GM21447 (cell line): Measurements from ENCODE around the gene CDK5RAP3.
"Not testable (repeated sequence)": the region's sequence is repeated elsewhere in the genome, so short reads cannot be mapped to it uniquely, and the experiment has no call there.

ENCODE experiments used
- ATAC-seq: cut with Tn5 transposase; IDR thresholded peaks from one replicate; pipeline ENCODE4 v1.9.1; 2021; ENCODE audit not compliant: unreplicated experiment

CDK5RAP3 gene

DNA sequence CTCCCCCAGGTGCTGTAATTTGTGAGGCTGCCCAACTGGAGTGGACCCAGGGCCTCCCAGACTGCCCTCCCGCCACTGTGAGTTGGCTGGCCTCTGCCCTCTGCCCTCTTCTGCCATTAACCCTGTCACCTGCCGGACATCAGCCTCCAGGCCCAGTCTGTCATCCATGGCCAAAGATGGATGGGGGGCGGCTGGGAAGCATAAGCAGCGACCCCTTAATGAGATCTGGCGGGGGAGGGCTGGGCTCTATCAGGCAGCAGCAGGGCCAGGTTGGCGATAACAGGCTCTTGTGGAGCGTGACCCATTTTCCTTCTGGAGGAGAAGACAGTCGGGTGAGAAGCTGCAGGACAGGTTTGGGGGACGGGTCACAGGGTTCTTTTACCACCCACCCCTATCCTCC, 25.3 kb downstream of the CDK5RAP3 start:
- ATAC-seq, result no peak

DNA sequence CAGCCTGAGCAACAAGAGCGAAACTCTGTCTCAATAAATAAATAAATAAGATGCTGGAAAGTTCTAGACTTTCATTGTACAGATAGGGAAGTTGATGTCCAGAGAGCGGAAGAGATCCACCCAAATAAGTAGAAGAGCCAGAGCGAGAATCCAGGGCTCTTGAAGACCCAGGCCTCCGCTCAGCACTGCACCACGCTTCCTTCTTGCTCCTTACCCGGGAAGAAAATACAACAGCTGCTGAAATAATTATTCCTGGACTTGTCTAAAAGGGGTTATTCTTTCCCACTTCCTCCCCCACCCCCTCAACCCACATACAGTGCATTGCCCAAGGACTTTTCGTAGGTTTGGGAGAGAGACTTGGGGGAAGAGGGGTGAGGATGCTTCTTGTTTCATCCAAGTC, 26.7 kb downstream of the CDK5RAP3 start:
- no peak for ATAC-seq

DNA sequence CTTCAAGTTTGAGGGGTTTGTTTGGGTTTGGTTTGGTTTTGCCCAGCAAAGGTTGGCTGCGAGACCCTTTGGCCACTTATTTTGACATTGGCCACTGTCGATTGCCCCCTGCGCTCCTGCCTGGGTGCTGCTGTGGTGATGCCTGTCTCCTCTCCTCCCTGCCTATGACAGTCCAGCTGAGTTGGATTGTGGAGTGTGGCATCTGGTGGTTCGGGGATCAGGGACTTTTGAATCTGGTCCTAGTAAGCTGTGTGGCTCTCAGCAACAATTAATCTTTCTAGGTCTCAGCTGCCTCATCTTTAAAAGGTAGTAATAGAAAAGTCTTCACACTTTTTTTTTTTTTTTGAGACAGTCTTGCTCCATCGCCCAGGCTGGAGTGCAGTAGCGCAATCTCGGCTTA, 27.1 kb downstream of the CDK5RAP3 start:
- no peak for ATAC-seq

DNA sequence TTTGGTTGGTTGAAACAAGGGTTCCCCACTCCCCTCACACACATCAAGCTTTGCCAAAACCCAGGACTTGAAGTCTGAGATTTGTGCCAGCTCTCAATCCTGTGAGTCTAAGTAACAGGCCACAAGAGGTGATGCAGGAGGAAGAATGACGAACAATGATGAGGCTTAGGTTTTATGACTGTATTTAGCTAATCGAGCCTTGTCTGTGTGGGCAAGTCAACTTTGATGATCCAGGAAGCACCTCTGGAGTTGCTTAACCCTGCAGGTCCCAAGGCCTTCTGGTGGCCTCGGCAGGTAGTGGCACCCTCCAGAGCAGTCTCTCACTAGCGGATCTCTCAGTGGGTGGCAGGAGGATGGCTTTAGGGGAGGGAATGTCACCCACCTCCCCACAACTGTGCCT, 28.7 kb downstream of the CDK5RAP3 start:
- ATAC-seq, result no peak

DNA sequence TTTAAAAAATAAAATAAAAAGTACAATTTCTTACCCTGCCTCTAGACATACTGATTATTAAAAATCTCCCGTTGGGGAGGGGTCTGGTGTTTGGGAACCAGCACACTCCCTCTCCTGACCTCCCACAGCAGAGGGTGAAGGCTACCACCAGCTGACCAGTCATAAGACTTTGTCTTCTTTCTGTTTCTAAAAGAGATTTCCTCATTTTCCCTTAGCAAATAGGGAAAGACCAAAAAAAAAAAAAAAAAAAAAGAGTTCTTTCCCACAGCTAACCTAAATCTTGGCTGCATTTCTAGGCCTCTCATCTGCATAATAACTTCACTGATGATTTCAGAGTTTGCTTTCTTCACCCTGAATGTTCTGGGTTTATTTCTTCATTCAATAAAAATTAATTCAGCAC, 30.3 kb downstream of the CDK5RAP3 start:
- ATAC-seq, result no peak

DNA sequence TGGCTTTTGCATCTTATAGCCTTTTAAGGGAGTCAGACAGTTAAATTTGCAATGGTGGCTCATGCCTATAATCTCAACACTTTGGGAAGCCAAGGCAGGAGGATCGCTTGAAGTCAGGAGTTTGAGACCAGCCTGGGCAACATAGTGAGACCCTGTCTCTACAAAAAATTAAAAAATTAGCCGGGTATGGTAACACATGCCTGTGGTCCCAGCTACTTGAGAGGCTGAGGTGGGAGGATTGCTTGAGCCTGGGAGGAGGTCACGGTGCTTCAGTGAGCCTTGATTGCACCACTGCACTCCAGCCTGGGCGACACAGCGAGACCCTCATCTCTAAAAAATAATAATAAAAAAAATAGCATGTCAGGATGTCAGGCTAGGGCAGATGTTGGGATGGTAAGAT, 30.7 kb downstream of the CDK5RAP3 start:
- ATAC-seq, result not testable (repeated sequence)

DNA sequence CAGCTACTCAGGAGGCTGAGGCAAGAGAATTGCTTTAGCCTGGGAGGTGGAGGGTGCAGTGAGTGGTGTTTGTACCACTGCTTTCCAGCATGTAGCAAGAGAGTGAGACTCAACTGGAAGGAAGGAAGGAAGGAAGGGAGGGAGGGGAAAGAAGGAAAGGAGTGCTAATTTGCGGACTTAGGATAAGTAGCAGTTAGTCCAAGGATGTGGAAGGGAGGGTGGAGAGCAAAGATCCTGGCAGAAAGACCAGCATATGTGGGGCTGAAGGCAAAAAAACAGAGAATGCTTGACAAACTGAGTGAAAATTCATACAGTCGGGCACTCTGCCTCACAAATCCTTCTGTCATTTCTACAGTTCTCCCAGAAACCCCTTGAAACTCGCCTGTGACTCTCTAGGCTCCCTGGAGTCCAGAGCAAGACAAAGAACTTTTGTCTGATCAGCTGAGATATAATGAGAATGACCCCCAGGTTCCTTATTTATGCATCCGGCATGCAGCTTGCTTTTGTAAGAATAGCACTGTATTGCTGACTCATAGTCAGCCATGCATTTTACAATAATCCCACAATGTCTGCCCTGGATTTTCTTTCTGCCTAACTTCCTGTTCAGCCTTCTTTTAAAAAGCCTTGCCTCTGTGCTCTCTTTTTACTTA, 31.5 kb downstream of the CDK5RAP3 start:
- ATAC-seq, result peak; percentile 48

DNA sequence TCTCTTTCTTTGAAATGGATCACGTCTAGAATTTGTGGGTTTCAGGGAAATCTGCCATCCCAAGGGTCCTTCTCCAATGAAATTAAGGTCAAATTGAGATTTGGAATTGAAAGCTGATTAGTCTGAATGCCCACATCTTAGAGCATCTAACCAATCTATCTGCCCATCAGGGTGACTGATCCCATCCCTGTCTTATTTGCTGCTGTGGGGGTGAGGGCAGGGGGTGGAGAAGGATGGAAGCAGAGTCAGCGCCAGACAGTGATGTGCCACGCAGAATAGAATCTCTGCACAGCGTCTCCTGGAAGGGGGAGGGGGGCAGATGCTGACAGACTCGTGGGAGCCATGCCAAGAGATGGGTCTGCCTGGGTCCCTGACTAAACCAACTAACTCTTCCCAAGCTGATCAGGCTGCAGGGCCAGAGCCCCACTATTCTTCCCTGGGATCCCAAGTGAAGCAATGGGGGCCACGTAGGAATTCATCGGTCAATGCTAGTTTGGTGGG, 32.1 kb downstream of the CDK5RAP3 start:
- no peak for ATAC-seq

DNA sequence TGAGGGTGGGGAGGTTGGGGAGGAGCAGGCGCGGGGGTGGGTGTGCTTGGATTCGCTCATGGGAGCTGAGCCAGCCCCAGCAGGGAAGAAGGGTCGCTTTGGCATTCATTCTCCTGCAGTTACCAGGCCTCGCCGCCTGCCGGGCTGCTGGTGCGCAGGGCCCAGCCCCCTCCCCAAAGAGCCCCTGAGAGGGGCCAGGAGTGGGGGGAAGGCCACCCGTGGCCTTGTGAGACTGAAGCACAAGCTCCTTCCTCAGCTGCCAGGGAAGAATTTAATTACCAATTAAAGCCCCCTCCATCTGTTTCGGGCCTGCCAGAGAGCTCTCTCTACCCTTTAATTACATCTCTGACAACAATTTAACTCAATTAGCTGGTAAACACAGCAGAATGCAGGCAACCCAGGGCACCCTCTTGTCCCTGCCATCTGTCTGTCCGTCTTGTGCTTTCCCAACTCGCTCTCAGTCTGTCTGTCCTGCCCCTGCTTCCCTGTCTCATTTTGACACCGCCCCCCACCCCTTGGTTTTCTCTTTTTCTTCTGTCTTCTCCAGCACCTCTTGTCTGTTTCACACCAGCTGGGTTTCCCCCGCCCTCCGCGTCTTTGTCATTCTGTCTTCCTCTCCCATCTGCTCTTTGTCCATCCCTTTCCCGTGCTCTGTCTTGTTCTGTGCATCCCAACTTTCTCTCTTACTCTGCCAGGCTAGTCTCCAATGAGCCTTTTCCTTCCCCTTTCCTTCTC, 32.7 kb downstream of the CDK5RAP3 start:
- no peak for ATAC-seq

DNA sequence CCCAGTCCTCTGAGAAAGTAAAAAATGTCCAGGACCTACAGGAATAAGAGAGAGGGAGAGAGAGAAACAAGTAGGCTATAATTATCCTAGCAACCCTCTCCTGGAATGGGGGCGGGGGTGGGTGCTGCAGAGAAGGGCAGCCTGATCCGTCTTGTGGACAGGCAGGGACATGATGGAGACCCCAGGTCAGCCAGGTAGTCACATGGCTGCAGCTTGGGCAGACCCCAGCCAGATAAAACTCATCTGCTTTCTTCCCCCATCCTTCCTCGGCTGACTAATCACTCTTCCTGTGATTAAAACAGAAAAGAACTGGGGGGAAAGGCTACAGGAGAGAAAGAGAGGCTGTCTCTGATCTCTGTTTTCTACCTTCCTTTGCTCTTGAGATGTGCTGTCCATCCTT, 34.1 kb downstream of the CDK5RAP3 start:
- ATAC-seq, result no peak

DNA sequence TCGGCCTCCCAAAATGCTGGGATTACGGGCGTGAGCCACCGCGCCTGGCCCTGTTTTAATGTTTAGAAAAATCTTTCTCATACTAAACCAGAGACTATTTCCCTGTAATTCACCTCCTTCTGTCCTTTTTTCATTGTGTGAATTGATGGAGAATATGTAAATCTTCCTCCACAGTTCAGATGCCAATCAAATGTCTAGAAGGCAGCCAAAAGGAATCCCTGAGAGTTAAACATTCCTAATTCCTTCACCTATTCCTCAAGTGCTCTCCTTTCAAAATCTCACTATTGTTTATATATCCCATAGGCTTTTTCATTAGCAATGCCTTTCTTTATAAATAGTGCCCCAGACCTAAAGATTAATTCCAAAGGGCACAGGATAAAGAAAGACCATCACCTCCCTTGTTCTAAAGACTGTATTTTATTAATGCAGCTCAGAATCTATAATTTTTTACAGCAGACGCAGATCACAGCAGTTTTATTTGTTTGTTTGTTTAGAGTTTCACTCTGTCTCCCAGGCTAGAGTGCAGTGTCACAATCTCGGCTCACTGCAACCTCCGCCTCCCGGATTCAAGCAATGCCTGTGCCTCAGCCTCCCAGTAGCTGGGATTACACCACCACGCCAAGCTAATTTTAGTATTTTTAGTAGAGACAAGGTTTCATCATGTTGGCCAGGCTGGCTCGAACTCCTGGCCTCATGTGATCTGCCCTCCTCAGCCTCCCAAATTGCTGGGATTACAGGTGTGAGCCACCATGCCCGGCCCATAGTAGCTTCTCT, 36.2 kb downstream of the CDK5RAP3 start:
- ATAC-seq, result no peak

DNA sequence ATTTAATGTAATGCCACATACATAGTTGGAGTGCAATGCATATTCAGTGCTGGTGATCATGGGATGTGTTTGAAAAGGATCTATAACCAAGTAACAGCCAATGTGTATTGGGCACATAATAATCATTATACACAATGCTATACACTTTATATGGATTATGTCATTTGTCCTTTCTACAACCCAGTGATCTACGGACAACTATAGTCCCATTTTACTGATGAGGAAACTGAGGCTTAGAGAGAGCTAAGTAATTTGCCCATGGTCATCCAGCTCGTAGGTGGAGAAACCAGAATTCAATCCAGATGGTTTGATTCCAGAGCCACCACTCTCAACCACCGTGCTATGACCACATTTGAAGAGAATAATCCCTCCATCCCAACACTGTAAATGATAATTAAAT, 39.3 kb downstream of the CDK5RAP3 start:
- ATAC-seq, result no peak

DNA sequence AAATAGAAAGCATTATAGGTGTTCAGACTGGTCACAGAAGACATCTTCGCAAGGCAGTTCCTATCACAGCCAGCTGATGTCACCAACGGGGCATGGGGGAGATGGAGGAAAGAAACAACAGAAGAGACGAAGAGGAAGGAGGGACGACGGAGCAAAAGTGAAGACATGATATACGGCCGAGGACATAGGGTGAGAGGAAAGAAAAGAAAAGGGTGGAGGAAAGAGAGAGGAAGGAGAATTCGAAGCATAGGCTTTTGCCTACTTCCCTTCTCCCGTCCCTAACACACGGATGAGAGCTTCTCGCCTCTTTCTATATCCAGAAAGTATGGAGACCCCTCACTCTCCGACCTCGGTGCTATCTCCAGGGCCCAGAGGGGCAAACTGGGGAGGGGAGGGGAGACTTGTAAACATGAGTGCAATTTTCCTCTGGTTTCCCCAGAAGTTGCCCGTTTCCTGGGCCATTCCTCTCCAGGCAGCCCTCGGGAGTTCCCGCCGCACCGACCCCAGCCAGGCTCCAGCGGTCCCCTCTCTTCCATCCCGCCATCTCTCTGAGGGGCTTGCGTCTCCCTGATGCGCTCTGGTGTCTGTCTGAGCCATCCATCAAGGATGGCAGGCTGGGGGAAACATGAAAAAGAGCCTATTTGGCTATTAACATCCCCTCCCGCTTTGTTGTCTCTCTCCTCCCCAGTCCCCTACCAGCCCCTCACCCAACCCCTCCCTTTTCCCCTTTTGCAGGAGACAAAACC, 40.7 kb downstream of the CDK5RAP3 start:
- no peak for ATAC-seq

DNA sequence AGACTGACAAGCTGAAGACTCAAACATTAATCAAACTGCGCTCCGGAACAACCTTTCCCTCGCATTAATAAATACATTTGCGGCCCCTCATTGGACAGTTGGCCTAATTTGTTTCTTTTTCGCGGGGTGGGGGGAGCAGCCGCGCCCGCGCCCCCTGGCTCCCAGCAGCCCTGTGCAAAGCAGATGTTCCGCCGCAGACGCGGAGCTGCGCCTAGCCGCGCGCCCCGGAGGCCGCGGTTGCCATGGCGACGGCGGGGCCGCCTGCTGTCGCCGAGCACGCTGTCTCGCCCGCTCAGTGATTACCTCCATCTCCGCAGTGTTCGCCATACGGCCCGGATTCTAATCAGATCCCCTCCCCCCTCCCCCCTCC, 41.2 kb downstream of the CDK5RAP3 start:
- no peak for ATAC-seq

DNA sequence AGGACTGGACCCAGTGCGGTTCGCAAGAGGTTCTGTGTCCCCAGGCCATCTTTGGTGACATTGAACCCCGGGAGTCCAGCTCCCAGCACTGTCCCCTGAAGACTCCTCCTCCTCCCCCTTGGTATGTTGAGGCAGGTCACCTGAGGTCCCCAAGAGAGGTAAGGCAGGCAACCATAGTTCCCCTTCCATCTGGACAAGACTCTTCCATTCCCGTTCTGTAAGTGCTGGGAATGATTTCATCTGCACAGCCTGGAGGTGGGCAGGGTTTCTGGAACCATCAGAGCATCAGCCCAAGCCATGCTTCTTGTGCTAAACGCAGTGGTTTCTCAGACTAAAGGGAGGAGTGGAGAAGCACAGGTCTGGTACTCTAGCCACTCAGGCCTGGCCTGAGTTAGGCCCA, 41.7 kb downstream of the CDK5RAP3 start:
- ATAC-seq, result no peak

DNA sequence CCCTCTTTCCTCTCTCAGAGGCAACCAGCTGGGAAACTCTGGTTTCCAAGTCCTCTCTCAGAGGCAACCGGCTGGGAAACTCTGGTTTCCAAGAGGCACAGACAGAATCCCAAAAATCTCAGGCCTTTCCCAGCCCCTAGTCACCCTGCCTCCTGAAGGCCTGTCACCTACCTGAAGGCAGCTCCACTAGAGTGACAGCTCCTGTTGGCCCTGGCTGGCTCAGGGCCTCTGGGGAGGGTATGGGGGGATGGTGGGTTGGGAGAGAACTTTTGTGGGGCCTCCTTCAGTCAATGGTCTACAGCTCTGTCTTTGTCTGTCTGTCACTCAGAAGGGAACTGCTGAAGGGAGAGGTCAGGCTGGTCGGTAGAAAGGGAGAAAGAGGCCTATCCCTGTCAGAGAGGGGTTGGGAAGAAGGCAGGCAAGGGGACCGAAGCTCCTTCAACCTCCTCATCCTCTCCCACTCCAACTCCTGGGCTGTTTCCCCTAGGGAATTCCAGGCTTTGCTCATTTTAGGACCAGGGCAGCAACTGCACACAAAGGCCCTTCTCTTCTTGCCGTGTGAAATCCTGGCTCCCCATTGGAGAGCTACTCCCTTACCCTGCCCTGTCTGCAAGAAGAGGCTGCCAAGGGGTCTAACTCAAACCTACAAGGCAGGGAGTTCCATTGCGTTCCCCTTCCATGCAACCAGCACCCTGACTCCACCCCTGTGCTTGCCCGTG, 43.1 kb downstream of the CDK5RAP3 start:
- no peak for ATAC-seq

DNA sequence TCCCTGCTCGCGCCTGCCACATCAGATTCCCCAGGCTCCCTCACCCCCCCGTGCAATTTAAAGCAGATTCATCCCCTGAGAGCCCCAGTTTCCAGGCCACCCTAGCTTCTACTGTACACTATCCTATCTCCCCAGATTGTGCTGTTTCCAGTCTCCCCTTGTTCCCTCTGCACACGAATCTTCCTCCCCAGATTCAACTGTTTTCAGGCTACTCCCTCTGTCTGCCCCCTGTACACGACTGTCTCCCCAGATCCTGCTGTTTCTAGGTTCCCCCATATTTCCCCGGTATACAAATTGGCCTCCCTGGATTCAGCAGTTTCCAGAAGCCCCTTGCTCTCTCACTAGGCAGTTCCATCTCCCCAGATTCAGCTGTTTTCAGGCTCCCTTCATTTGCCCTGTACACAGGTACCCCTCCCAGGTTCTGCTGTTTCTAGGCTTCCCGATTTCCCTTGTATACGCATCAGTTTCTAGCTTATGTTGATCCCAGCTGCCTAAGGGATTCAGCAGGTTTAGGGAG, 43.7 kb downstream of the CDK5RAP3 start:
- no peak for ATAC-seq

DNA sequence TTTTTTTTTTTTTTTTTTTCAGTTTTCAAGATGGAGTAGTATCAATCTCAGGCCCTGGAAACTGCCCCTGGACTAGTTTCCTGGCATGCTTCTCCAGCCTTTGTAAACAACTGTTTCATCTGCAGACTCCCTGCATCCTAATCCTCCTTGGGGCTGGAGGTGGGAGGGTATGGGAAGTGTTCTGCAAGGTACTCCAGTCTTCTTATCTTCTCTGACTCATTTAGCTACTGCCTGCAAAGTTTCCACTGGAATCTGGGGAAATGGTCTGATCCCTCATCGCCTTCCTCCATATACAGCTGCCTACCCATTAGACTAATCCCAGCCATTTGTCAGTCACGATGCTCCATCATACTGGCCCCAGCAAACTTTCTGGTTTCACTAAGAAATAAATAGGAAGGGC, 45.2 kb downstream of the CDK5RAP3 start:
- ATAC-seq, result no peak

DNA sequence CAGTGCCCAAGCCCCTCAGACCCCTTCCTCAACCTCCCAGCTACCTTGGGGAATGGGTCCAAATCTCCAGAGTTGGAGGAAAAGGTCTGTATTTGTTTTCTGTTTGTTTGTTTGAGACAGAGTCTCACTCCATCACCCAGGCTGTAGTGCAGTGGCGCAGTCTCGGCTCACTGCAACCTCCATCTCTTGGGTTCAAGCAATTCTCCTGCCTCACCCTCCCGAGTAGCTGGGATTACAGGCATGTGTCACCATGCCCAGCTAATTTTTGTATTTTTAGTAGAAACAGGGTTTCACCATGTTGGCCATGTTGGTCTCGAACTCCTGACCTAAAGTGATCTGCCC, 46.9 kb downstream of the CDK5RAP3 start:
- ATAC-seq, result not testable (repeated sequence)

DNA sequence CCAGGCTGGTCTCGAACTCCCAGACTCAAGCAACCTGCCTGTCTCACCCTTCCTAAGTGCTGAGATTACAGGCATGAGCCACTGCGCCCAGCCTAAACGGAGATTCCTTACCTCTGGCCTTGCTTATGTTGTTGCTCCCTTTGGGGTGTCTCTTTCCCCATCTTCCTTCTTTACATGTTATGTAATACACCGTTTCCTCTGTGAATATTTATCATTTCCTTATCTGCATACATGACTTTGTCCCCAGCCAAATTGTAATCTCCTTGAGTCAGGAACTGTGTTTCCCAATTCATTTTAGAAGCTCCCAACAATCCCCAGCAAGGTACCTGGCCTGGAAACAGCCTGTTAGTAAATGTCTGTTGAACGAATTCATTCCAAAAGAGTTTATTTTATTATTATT, 51.0 kb downstream of the CDK5RAP3 start:
- no peak for ATAC-seq

DNA sequence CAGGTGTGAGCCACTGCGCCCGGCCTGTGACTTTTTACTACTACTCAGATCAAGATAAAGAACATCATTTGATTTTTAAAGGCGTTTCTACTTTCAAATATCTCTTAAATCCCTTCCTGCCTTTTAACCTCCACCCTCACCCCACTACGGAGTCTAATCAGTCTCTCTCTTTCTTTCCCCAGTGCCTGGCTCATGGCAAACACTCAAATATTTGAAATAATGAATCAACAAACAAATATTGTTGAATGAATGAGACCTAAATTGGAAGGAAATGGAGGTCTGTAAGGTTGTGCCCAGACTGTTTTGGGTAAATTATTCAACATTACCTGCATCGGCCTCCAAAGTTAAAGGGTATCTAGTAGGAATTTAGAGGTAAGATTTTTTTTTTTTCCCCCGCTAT, 52.0 kb downstream of the CDK5RAP3 start:
- no peak for ATAC-seq
